GM12878 (cell line): ENCODE measurements around the gene TLR10. TPM values are rescaled to one million over a fixed set of nuclear protein-coding genes. Genes with fewer than 3 reads are reported as not detected.

ENCODE experiments used
- CBX5 ChIP-seq: sonication (generic); IDR thresholded peaks from 2 replicates; pipeline ENCODE4 v1.6.1; 2016; ENCODE audit warnings: low read depth, moderate library complexity, mild to moderate bottlenecking, inconsistent platforms
- CHD4 ChIP-seq: fragments of 200-600 bp; sonication (generic); IDR thresholded peaks from 2 replicates; pipeline ENCODE4 v1.6.1; 2016; ENCODE audit warnings: mild to moderate bottlenecking
- EED ChIP-seq: sonication (generic); IDR thresholded peaks from 2 replicates; pipeline ENCODE4 v1.6.1; 2016; ENCODE audit warnings: antibody characterized with exemption, low read depth
- KDM1A ChIP-seq: fragments of 200-600 bp; sonication (generic); IDR thresholded peaks from 2 replicates; pipeline ENCODE4 v1.6.1; 2016; ENCODE audit warnings: borderline replicate concordance
- POLR2AphosphoS5 ChIP-seq: IDR thresholded peaks from 2 replicates; pipeline ENCODE4 v1.6.1; 2011; ENCODE audit warnings: mild to moderate bottlenecking, low read length, inconsistent platforms
- RUNX3 ChIP-seq: IDR thresholded peaks from 2 replicates; pipeline ENCODE4 v1.6.1; 2012; ENCODE audit warnings: low read length, inconsistent platforms
- SMAD5 ChIP-seq: IDR thresholded peaks from 2 replicates; pipeline ENCODE4 v1.6.1; 2016; ENCODE audit warnings: antibody characterized with exemption, low read depth
- SP1 ChIP-seq: IDR thresholded peaks from one replicate; pipeline ENCODE4 v1.6.1; 2011; ENCODE audit warnings: low read depth, low read length
- TCF12 ChIP-seq: IDR thresholded peaks from 2 replicates; pipeline ENCODE4 v1.6.1; 2011; ENCODE audit warnings: low read depth, mild to moderate bottlenecking, low read length
- ZBED1 ChIP-seq: IDR thresholded peaks from 2 replicates; pipeline ENCODE4 v1.6.1; 2016; ENCODE audit warnings: borderline replicate concordance
- polyA plus RNA-seq, 11 experiments: library from polyadenylated mRNA; depleted of rRNA in 4 of 11; unstranded in 6 of 11; stranded (reverse) in 5 of 11; fragments of >200 nt; fragmentation: Nextera tagmentation in 4 of 11; fragmentation: Illumina TruSeq in 1 of 11; extraction: Ambion mirVana in 4 of 11; extraction: Trizol in 1 of 11; gene quantifications; 1 replicate in 1 of 11; 2 replicates in 10 of 11; pipeline versions ENCODE4 v1.2.1 to v1.2.3, GENCODE V29; 2011 to 2016; ENCODE audit warnings: inconsistent platforms in 2 of 11, missing spikeins in 2 of 11, low read depth in 1 of 11
- total RNA-seq, 4 experiments: library from RNA; depleted of rRNA in 3 of 4; stranded (reverse); fragments of >200 nt in 3 of 4; fragmentation: Illumina TruSeq in 1 of 4; extraction: Trizol in 1 of 4; gene quantifications; 2 replicates each; pipeline versions ENCODE4 v1.2.1 to v1.2.3, GENCODE V29; 2013 to 2021
- TF ChIP-seq, protein P1 (sequence below): fragments of 450-650 bp; IDR thresholded peaks from 2 replicates; pipeline ENCODE4 v1.6.1; 2017; ENCODE audit warnings: borderline replicate concordance
- TF ChIP-seq, protein P2 (sequence below): IDR thresholded peaks from 2 replicates; pipeline ENCODE4 v1.6.1; 2012; ENCODE audit warnings: low read depth, low read length, improper control_type of control experiment
- TF ChIP-seq, protein P3 (sequence below): fragments of 450-650 bp; formaldehyde crosslinking; IDR thresholded peaks from 2 replicates; pipeline ENCODE4 v1.4.0; 2020; ENCODE audit warnings: mild to moderate bottlenecking, moderate library complexity
- TF ChIP-seq, protein P4 (sequence below): fragments of 450-650 bp; IDR thresholded peaks from 2 replicates; pipeline ENCODE4 v1.6.1; 2017; ENCODE audit warnings: mild to moderate bottlenecking, low read depth, inconsistent platforms; ENCODE audit not compliant: poor library complexity, severe bottlenecking
- TF ChIP-seq, protein P5 (sequence below): fragments of 450-650 bp; IDR thresholded peaks from 2 replicates; pipeline ENCODE4 v1.6.1; 2016; ENCODE audit warnings: mild to moderate bottlenecking, moderate library complexity, borderline replicate concordance
- TF ChIP-seq, protein P6 (sequence below): fragments of 450-650 bp; IDR thresholded peaks from 2 replicates; pipeline ENCODE4 v1.6.1; 2017; ENCODE audit warnings: mild to moderate bottlenecking

The TLR10 gene
- total and polyA plus RNA-seq, 10 of the 15 experiments (the other 5 are each of a cell fraction or from before 2014, with no cell fraction given) = 31.5 to 149 (median 64.9) TPM

DNA sequence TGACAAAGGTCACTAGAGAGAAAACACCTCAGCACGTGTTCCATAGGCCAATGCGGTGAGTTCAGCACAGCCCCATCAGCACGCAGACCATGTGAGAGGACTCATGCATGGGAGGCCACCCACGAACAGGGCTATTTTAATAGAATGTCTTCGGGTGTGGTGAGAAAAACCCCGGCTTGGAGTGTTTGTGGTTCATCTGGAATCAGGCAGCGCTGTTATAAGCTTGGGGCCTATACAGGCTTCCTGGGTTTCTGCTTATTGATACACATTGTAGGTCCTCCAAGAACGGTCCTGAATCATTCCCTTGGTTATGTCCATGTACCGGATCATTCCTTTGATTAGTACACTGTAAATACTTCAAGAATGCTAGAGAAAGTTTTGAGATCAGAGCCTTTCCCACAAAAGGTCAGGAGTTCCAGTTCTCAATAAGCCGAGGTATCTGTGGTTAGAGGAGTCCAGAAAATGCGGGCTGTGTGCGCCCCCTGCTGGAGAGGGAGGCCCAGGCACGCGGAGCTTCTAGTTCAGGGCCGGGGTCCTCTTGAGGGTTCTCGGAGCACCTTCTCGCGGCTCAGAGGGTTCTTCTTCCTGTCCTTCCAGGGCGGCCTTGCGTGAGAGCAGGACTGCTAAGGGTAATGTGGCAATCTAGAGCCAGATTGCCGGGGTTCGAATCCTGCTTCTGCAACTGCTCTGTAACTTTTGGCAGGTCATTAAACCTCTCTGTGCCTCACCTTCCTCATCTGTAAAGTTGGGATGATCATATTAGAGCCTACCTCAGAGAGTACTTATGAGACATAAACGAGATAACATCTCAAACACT is 51.8 kb downstream of the TLR10 start (continued):
- TF ChIP-seq, protein P1, sequence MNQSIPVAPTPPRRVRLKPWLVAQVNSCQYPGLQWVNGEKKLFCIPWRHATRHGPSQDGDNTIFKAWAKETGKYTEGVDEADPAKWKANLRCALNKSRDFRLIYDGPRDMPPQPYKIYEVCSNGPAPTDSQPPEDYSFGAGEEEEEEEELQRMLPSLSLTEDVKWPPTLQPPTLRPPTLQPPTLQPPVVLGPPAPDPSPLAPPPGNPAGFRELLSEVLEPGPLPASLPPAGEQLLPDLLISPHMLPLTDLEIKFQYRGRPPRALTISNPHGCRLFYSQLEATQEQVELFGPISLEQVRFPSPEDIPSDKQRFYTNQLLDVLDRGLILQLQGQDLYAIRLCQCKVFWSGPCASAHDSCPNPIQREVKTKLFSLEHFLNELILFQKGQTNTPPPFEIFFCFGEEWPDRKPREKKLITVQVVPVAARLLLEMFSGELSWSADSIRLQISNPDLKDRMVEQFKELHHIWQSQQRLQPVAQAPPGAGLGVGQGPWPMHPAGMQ = no peak
- TF ChIP-seq, protein P2, sequence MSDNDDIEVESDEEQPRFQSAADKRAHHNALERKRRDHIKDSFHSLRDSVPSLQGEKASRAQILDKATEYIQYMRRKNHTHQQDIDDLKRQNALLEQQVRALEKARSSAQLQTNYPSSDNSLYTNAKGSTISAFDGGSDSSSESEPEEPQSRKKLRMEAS = peak; percentile 93; the same call in 1 of the 2 replicates
- TF ChIP-seq SP1 (peak; percentile 72), RUNX3 (peak; percentile 95), TCF12 (0 out of 2 replicates have a peak, but pooled peaks have one; percentile 69), EED (peak; percentile 95), POLR2AphosphoS5 (no peak), CBX5 (peak; percentile 86), SMAD5 (no peak), ZBED1 (peak; percentile 87; the same call in 1 of the 2 replicates), KDM1A (no peak), CHD4 (no peak)
- TF ChIP-seq, protein P3, sequence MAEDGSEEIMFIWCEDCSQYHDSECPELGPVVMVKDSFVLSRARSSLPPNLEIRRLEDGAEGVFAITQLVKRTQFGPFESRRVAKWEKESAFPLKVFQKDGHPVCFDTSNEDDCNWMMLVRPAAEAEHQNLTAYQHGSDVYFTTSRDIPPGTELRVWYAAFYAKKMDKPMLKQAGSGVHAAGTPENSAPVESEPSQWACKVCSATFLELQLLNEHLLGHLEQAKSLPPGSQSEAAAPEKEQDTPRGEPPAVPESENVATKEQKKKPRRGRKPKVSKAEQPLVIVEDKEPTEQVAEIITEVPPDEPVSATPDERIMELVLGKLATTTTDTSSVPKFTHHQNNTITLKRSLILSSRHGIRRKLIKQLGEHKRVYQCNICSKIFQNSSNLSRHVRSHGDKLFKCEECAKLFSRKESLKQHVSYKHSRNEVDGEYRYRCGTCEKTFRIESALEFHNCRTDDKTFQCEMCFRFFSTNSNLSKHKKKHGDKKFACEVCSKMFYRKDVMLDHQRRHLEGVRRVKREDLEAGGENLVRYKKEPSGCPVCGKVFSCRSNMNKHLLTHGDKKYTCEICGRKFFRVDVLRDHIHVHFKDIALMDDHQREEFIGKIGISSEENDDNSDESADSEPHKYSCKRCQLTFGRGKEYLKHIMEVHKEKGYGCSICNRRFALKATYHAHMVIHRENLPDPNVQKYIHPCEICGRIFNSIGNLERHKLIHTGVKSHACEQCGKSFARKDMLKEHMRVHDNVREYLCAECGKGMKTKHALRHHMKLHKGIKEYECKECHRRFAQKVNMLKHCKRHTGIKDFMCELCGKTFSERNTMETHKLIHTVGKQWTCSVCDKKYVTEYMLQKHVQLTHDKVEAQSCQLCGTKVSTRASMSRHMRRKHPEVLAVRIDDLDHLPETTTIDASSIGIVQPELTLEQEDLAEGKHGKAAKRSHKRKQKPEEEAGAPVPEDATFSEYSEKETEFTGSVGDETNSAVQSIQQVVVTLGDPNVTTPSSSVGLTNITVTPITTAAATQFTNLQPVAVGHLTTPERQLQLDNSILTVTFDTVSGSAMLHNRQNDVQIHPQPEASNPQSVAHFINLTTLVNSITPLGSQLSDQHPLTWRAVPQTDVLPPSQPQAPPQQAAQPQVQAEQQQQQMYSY (CRISPR knock-in tag) = no peak
- TF ChIP-seq, protein P4, sequence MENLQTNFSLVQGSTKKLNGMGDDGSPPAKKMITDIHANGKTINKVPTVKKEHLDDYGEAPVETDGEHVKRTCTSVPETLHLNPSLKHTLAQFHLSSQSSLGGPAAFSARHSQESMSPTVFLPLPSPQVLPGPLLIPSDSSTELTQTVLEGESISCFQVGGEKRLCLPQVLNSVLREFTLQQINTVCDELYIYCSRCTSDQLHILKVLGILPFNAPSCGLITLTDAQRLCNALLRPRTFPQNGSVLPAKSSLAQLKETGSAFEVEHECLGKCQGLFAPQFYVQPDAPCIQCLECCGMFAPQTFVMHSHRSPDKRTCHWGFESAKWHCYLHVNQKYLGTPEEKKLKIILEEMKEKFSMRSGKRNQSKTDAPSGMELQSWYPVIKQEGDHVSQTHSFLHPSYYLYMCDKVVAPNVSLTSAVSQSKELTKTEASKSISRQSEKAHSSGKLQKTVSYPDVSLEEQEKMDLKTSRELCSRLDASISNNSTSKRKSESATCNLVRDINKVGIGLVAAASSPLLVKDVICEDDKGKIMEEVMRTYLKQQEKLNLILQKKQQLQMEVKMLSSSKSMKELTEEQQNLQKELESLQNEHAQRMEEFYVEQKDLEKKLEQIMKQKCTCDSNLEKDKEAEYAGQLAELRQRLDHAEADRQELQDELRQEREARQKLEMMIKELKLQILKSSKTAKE = peak; percentile 81
- TF ChIP-seq, protein P5, sequence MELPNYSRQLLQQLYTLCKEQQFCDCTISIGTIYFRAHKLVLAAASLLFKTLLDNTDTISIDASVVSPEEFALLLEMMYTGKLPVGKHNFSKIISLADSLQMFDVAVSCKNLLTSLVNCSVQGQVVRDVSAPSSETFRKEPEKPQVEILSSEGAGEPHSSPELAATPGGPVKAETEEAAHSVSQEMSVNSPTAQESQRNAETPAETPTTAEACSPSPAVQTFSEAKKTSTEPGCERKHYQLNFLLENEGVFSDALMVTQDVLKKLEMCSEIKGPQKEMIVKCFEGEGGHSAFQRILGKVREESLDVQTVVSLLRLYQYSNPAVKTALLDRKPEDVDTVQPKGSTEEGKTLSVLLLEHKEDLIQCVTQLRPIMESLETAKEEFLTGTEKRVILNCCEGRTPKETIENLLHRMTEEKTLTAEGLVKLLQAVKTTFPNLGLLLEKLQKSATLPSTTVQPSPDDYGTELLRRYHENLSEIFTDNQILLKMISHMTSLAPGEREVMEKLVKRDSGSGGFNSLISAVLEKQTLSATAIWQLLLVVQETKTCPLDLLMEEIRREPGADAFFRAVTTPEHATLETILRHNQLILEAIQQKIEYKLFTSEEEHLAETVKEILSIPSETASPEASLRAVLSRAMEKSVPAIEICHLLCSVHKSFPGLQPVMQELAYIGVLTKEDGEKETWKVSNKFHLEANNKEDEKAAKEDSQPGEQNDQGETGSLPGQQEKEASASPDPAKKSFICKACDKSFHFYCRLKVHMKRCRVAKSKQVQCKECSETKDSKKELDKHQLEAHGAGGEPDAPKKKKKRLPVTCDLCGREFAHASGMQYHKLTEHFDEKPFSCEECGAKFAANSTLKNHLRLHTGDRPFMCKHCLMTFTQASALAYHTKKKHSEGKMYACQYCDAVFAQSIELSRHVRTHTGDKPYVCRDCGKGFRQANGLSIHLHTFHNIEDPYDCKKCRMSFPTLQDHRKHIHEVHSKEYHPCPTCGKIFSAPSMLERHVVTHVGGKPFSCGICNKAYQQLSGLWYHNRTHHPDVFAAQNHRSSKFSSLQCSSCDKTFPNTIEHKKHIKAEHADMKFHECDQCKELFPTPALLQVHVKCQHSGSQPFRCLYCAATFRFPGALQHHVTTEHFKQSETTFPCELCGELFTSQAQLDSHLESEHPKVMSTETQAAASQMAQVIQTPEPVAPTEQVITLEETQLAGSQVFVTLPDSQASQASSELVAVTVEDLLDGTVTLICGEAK = no peak
- TF ChIP-seq, protein P6, sequence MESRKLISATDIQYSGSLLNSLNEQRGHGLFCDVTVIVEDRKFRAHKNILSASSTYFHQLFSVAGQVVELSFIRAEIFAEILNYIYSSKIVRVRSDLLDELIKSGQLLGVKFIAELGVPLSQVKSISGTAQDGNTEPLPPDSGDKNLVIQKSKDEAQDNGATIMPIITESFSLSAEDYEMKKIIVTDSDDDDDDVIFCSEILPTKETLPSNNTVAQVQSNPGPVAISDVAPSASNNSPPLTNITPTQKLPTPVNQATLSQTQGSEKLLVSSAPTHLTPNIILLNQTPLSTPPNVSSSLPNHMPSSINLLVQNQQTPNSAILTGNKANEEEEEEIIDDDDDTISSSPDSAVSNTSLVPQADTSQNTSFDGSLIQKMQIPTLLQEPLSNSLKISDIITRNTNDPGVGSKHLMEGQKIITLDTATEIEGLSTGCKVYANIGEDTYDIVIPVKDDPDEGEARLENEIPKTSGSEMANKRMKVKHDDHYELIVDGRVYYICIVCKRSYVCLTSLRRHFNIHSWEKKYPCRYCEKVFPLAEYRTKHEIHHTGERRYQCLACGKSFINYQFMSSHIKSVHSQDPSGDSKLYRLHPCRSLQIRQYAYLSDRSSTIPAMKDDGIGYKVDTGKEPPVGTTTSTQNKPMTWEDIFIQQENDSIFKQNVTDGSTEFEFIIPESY = no peak
